Activated CD8-positive, alpha-beta memory T cell treated with anti-CD3 and anti-CD28 coated beads, Interleukin-2, amount 50 U/mL, for 48 hours (primary cell): ENCODE data around the gene CTSS.

Experiments used
- DNase-seq: peaks from one replicate; pipeline ENCODE4 v3.0.0-alpha.2; 2020

The CTSS gene

GRCh38 chr1:150696590-150696989 is 69.0 kb downstream of the CTSS start:
- no peak for DNase-seq

- DNase-seq = no peak
Measured at GRCh38 chr1:150696162-150696561, 69.4 kb downstream of the CTSS start.

GRCh38 chr1:150695561-150695960 is 70.0 kb downstream of the CTSS start:
- DNase-seq = no peak

- no peak for DNase-seq
Measured at GRCh38 chr1:150692720-150693119, 72.9 kb downstream of the CTSS start.

GRCh38 chr1:150688763-150689162 is 76.8 kb downstream of the CTSS start:
- no peak for DNase-seq

GRCh38 chr1:150686275-150686674 is 79.3 kb downstream of the CTSS start:
- no peak for DNase-seq

- no peak for DNase-seq
Measured at GRCh38 chr1:150683914-150684313, 81.7 kb downstream of the CTSS start.
